Stimulated activated CD4-positive, alpha-beta T cell treated with anti-CD3 and anti-CD28 coated beads, TNF-alpha, amount 100 ng/mL, for 4 hours (primary cell): Measurements from ENCODE around the gene PSME1.
A peak's percentile ranks its signal among the peaks of the same experiment; 100 is the strongest.

Experiments used
- DNase-seq, 3 experiments: peaks; one replicate each; pipeline ENCODE4 v3.0.0-alpha.2; 2020; ENCODE audit warnings: low read depth in 3 of 3

The PSME1 gene

DNA sequence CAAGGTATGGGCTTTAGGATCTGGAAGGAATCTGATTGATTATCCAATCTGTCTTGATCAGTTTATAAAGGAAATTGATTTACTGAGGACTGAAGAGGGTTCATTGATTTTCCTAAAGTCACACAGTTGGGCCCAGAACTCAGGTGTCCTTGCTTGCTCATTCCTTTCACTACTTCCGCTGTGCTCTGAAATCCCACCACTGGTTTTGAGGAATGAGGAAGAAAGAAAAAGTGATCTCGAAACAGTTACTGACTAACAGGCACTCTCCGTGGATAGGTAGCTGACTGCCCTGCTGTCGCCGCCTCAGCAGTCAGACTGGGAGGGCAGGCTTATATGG lies 5.6 kb upstream of the PSME1 start, which contains the start of gene FITM1:
TSS of gene FITM1 (plus strand) at position 280 of the 337 bp plus-strand sequence. CDS start 905 bp downstream, outside the sequence.
- DNase-seq: no peak

DNA sequence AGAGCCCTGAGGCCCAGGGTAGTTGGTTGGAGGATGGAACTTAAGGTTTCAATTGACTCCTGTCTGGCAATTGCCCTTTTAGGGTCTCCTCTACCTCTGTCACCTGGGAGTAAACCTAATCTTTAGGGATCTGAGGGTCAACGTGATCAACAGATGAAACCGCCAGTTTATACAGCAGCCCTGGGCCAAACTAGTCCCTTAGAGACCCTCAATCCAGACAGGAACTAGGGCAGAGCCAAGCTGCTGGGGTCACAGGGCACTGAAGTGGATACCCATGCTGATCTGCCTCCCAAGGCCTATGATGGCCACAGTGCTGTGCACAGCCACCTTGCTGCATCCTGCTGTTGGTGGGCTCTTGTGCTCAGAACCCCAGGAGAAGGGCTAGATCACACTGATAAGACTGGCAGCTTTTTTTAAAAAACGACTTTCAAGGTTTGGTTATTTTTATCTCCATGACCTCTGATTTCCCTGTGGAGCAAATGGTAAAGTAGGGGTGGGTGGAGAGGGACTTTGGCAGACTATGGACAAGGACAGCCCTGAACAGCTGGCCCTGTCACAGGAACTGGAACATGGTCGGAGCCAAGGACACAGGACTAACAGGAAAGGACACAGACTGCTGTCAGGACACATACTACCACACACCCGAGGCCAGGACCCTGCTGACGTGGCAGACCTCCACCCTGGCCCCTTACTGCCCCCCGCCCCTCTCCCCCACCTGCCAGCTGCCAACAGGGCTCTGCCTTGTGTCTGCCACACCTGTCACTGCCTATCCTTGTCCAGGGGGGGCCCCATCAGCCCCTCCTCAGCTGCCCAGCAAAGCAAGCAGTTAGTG lies 5.1 kb upstream of the PSME1 start:
- DNase-seq: no peak

DNA sequence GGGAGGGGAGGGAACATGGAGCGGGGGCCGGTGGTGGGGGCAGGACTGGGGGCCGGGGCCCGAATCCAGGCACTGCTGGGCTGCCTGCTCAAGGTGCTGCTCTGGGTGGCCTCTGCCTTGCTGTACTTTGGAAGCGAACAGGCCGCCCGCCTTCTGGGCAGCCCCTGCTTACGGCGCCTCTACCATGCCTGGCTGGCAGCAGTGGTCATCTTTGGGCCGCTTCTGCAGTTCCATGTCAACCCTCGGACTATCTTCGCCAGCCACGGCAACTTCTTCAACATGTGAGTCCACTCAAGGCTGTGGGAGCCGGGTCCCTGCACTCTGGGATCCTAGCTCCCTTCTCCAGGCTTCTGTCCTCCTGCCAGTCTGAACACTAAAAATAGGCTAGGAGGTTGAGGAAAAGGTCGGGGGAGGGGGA lies 4.4 kb upstream of the PSME1 start:
- DNase-seq: no peak

DNA sequence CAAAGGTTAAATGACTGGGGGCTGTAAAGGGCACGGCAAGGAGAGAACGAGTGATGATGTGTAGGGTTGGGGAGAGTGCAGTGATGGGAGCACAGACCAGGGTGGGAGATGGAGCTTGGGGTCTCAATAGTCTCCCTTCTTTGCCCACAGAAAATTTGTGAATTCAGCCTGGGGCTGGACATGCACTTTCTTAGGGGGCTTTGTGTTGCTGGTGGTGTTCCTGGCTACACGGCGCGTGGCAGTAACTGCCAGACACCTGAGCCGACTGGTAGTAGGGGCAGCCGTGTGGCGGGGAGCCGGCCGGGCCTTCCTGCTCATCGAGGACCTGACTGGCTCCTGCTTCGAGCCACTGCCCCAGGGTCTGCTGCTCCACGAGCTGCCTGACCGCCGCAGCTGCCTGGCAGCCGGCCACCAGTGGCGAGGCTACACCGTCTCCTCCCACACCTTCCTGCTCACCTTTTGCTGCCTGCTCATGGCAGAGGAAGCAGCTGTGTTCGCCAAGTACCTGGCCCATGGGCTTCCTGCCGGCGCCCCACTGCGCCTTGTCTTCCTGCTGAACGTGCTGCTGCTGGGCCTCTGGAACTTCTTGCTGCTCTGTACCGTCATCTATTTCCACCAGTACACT lies 3.8 kb upstream of the PSME1 start:
- no peak for DNase-seq

DNA sequence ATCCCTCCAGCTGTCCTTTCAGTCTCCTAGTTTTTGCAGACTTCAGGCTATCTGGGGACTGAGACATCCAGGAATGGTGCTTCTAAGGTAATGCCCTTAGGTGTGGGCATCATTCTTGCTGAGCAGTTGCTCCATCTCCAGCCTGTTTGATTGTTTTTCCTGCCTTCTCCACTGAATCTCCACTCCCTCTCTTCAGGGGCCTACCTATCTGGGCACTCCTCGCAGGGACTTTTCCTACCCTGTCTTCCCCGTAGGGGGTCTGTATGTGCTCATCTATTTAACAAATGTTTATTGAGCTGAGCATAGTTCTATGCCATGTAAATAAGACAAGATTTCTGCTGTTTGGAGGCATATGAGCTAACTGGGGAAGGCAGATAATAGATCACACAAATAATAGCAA lies 3.0 kb upstream of the PSME1 start:
- DNase-seq: no peak

DNA sequence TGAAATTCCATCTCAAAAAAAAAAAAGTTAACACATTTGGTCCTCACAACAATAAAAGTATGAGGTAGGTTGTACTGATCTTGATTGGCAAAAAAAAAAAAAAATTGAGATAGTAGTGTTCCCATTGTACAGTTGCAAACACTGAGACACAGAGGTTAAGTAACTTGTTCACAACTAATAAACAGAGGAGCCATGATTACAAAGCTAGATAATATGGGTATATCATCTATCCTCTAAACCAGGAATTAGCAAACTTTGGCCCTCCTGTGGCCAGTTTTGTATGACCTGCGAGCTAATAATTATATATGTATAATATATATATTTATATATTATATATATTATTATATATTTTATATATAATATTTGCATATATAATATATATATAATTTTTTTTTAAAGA lies 2.3 kb upstream of the PSME1 start:
- DNase-seq: no peak

DNA sequence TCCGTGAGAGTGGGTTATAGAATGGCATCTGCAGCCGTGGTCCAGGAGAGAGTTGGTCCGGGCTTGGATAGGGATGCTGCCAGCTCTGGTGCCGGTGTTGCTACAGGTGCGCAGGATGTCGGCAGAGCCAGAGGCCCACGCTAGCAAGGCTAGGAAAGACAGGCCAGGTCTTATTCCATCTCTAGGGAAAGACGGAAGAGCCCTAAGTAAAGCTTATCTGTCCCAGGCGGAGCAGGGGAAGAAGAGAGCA lies 485 bp upstream of the PSME1 start:
- DNase-seq: no peak

DNA sequence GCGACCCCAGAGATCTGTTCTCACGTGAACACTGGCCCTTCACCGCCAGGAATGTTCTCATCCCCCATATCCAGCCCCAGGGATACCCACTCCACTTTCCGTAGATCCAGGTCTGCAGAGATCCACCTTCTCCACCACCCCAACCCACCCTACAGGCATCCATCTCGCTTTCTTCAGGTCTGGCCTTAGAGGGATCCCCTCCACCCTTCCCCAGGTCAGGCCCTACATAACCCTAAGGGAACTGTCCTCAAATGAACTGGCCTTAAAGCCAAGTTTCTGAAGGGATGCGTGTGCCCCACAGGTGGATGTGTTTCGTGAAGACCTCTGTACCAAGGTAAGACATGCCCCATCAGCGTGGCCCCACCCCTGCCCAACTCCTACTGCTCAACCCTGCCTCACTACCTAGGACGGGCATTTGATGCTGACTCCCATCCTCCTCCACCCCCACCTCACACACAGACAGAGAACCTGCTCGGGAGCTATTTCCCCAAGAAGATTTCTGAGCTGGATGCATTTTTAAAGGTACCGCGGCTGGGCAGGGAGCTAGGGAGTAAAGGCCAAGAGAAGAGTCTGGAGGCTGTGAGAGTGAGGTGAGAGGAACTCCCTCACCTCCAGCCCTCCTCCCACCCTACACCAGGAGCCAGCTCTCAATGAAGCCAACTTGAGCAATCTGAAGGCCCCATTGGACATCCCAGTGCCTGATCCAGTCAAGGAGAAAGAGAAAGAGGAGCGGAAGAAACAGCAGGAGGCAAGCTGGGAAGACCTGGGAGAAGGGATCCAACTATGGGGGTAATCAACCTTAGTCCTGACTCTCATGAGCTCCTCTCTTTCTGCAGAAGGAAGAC lies 912 bp downstream of the PSME1 start:
- no peak for DNase-seq

DNA sequence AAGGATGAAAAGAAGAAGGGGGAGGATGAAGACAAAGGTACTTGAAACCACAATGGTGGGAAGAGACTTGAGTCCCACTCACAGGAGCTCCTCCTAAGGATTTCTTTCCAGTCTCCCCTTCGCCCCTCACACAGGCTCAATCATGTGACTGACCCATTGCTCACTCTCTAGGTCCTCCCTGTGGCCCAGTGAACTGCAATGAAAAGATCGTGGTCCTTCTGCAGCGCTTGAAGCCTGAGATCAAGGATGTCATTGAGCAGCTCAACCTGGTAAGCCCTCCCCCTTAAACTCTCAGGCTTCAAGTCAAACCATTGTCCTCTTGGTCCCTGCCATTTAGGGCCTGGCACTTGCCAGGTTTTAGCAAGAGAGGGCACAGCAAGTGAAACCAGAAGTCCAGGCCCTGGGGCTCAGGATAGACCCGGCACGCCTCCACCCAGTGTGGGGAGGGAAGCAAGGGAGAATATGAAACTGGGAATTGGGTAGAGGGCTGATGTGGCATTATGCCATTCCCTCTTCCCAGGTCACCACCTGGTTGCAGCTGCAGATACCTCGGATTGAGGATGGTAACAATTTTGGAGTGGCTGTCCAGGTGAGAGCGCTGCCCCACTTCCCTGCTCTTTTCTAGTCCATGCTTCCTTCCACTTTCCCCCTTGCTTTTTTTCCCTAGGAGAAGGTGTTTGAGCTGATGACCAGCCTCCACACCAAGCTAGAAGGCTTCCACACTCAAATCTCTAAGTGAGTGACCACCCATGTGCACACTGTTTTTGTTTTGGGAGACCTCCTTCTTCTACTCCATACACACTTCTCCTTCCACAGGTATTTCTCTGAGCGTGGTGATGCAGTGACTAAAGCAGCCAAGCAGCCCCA lies 1.8 kb downstream of the PSME1 start:
- no peak for DNase-seq

DNA sequence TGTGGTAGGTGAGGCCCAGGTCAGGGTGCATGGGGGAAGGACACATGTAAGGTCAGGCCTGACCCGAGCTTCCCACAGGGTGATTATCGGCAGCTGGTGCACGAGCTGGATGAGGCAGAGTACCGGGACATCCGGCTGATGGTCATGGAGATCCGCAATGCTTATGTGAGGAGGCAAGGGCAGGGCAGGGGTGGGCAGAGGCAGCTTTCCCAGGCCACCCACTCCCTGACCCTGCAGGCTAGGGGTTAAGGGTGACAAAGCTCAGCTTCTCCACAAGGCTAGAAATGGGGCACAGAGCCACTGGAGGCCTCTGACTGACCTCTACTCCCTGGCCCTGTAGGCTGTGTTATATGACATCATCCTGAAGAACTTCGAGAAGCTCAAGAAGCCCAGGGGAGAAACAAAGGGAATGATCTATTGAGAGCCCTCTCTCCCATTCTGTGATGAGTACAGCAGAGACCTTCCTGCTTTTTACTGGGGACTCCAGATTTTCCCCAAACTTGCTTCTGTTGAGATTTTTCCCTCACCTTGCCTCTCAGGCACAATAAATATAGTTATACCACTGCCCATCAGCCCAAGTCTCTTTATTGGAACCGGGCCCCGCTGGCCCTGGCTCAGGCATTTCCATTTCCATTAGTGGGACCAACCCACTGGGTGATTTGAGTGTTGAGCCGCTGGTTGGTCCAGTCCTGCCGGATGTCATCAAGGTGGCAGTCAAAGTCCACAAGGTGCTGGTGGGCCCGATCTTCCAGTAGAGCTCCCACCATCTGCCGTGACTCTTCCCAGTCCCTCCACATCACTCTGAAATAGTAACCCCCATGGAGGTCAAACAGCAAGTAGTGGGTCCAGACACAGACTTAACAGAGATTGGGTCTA lies 2.6 kb downstream of the PSME1 start:
- no peak for DNase-seq

DNA sequence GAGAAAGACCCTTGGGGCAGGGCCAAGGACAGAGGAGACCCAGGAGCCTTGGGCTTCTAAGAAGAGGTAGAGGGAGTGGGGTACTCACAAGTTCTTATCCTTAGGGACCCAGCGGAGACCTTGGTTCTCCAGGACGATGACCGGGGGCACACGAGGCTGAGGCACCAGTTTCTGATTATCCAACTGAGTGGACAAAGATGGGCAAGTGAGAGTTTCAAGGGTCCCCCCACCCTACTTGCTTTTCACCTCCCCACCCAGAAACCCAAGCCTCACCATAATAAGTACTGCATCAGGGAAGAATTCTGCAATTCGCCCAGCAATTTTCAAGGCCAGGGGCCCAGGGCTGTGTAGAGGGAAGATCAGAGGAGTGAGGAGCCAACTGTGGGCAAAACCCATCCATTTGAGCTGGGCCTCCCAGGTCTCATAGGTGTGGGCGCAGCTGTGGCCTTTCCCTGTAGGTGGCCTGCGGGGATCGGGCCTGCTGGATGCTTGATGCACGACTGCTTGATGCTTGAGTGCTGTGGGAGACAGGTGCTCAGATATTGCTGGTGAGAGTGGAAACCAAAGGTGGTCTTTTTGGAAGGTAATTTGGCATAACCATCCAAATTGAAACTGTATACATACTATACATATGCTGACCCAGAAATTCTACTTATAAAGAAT lies 3.4 kb downstream of the PSME1 start:
- no peak for DNase-seq

DNA sequence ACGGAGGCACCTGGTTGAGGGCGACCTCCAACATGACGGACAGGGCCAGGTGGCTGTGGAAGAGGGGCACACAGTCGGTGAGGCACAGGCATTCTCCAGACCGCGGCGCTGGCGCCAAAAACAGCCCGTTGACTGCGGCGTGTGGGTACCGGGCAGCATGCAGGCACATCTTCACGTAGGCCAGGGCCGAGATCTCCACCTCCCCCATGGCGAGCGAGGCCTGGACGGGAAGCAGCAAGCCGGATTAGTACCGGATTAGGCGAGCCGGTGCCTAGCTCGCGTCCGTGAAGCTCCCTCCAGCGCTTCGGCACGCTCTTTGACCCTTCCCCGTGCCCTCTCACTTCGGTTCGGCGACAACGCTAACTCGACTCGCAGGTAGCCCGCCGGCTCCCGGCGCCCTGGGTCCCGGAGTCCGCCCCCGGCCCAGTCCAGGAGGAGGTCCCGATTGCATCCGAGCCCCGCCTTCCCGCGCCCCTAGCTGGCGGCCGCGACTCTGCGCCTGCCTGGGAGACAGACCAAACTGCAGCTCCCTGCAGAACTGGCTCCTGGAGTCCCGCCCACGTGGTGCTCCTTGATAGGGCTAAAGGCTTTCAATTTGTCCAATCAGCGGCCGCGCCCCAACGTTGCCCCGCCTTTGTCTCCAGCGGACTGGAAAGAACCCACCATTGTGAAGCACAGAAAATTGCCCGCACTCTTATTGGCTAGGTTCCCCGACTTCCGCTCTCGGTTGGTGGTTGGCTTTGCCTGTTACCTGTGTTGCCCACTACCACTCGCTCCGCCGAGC lies 5.3 kb downstream of the PSME1 start, which contains the start of gene EMC9:
TSS of gene EMC9 (minus strand) at position 495 of the 784 bp plus-strand sequence. CDS start at position 208, 287 bp downstream.
- DNase-seq: peak; percentile 98 to 99 (median 99)

DNA sequence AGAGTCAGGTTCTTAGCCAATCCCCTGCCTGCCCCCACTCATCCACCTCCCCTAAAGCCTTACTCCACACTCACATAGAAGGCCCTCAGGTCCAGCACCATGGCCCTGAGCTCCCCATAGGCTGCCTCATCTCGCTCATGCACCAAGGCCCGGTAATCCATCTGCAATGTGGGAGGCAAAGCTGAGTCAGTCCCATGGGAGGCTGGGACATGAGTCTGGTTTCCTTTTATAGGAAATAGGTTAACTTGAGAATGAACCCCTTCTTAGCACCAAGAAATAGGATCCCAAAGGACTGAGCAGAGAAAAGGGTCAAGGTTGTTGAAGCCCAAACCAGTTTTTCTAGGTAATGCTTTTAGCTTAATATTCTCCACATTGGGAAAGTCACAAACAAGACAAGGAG lies 7.5 kb downstream of the PSME1 start:
- DNase-seq: no peak

DNA sequence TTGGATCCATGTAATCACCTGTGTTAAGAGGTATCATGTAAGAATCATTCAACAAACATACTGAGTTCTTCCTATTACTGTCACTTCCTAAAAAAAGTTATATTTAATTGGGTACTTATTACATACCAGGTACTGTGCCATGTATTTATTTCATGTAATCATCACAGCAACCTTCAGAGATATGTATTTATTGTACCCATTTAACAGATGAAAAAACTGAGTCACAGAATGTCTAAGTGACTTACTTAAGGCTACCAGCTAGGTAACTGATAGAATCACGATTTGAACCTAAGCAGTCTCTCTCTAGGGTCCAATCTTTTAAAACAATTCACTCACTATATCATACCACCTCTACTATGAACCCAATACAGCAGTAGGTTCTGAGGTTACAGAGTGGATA lies 8.5 kb downstream of the PSME1 start:
- no peak for DNase-seq

DNA sequence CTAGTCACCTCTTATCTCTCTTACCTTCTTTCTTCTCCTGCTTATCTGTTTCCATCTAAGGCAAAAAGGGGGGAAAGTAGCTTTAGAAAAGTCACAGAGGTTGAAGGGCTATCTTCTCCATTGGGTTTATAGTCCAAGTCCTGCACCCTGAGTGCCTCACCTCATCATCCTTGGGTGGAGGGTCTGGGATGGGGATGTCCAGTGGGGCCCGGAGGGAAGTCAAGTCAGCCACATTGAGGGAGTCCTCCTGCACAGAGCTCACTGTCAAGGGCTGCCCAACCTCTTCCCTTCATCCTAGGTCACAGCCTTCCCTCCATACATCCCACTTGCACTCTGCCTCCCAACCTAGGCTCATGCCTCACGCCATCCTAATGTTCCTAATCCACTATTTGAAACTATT lies 9.2 kb downstream of the PSME1 start:
- no peak for DNase-seq

DNA sequence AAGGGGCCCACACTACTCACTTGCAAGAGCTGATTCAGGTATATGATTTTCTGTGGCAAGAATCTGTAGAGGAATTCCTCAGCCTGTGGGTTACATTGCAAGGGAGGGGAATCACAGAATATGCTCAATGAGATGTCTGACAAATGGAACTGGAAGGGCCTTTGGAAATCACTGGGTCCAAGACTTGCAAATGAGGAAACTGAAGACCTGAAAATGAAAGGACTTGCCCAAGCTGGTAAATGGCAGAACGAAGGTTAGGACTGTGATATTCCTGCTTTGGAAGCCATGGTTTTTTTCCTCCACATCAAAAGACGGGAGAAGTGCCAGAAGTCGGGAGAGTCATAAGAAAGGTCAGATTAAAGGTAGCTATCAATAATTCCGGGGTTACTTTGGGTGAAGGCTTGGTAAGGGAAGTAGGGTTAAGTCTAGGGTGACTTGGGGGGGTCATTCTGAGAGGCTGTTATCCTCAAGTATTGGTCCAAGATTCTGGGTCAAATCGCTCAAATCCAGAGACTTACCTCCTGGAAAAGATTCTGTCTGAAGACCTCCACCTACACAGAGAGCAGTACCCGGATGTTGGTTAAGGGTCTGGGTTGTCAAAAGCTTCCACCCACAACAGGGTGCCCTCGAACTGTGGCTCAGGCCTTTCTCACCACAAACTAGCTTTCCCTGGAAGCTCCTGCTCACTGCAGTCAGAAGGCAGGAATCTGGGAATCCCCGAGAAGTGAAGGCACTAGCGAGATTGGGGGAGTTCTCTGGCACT lies 9.9 kb downstream of the PSME1 start:
- DNase-seq: no peak

DNA sequence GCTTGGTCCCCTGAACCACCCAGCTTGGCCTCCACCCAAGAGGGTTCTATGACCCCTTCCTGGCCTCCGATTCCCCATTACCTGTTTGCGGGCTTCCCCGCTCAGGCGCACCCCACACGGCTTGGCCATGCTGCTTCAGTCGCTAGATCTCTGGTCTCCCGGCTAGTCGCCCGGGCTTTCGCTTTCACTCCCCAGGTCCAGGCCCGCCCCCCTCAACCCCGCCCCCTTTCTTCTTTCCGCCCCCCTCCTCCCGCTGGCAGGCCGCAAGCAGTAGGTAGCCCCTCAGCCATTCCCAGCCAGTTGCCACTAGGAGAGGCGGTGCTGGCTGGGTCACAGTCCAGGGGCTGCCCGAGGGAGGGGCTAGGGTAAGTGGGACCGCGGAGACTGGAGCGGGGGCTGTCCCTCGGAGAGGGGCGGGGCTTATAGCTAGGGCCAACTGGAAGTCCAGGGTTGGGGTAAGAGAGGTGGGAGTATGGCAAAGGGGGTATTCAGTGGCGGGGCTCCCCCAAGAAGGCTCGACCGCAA lies 10.5 kb downstream of the PSME1 start, which contains the start of gene PSME2:
TSS of gene PSME2 (minus strand) at position 158 of the 525 bp plus-strand sequence. CDS start at position 129, 29 bp downstream.
- DNase-seq: peak; percentile 67 to 72 (median 67)
